Pancreas (tissue), 10 donors: ENCODE measurements around the gene FAM81A. TPM values are rescaled to one million over a fixed set of nuclear protein-coding genes. Genes with fewer than 3 reads are reported as not detected.
A peak's percentile ranks its signal among the peaks of the same experiment; 100 is the strongest.

ENCODE experiments used
- ATAC-seq, 4 donors: fragments of 200-7000 bp; cut with Tn5 transposase; one replicate each; pipeline versions ENCODE4 v1.8.0 to v1.9.1; 2020; ENCODE audit warnings: mild to moderate bottlenecking in 4 of 4, moderate library complexity in 4 of 4
- DNase-seq, 6 donors: peaks; one replicate each; pipeline ENCODE4 v3.0.0-alpha.2; 2020
- FAIRE-seq: peaks from 2 replicates; lab custom pipeline; 2012; peaks lifted over from hg19 to GRCh38; lab: Jason Lieb, UNC
- H3K27ac ChIP-seq, 4 donors: fragments of 200-600 bp; sonication (generic); 1 replicate in 3 of 4; 2 replicates in 1 of 4; pipeline versions ENCODE4 v1.5.0 to v1.8.0; 2020
- H3K27me3 ChIP-seq, 4 donors: fragments of 200-600 bp; one replicate each; pipeline ENCODE4 v1.8.0; 2021
- H3K36me3 ChIP-seq, 3 donors: fragments of 200-600 bp; sonication (generic) in 1 of 3; one replicate each; pipeline versions ENCODE4 v1.5.0 to v1.8.0; 2020 to 2021
- H3K4me1 ChIP-seq, 3 donors: fragments of 200-600 bp; one replicate each; pipeline ENCODE4 v1.8.0; 2021
- H3K4me3 ChIP-seq, 4 donors: fragments of 200-600 bp; sonication (generic) in 2 of 4; one replicate each; pipeline versions ENCODE4 v1.5.0 to v1.8.0; 2020 to 2021
- H3K9me3 ChIP-seq, 4 donors: fragments of 200-600 bp; one replicate each; pipeline ENCODE4 v1.8.0; 2021
- CTCF ChIP-seq, 4 donors: fragments of 200-600 bp; sonication (generic) in 3 of 4; IDR thresholded peaks; one replicate each; pipeline versions ENCODE4 v1.5.0 to v1.8.0; 2021; ENCODE audit warnings: antibody characterized with exemption in 4 of 4
- WGBS, 2 donors: extraction: QIAGEN DNeasy Blood & Tissue Kit; methylation state at CpG; one replicate each; pipeline ENCODE4 v1.1.7; 2013; 5-methylcytosine and 5-hydroxymethylcytosine counted together
- intact Hi-C, 3 donors: fragments of 100-400 bp; cut with DNase I; formaldehyde crosslinking; loops; one replicate each; pipeline versions ENCODE4 v1.11.1 to v1.14.2; 2022
- polyA plus RNA-seq, 2 donors: library from polyadenylated mRNA; stranded (reverse); fragments of 200-250 nt; gene quantifications; one replicate each; pipeline ENCODE4 v1.2.3, GENCODE V29; 2013
- total RNA-seq, 6 donors: library from RNA; stranded (reverse); fragmentation: NEBNext Ultra II Directional in 4 of 6; extraction: Animal tissue kit (Norgen Biotek cat#: 25700) in 4 of 6; gene quantifications; one replicate each; pipeline versions ENCODE4 v1.2.1 to v1.2.4, GENCODE V29; 2021 to 2023
- donor health status: healthy with polysubstance abuse.
- donor health status: DM: no; HTN: no; CAD: no; lungs with moderate emphysema.
- donor health status: DM: no; HTN: no; CAD: no.
- donor health status: control.
- donor health status: control.
- donor health status: Bipolar disorder and iron deficiency.
- donor health status: DM: yes; HTN: yes; CAD: no.
- donor health status: DM: no; HTN: no; CAD: no.
- donor health status: DM: no; HTN: no; CAD: no.
- donor health status: DM: yes; HTN: yes; CAD: no.

The FAM81A gene
- total and polyA plus RNA-seq, 8 donors, result 0.34 to 2.2 (median 0.62) TPM

DNA sequence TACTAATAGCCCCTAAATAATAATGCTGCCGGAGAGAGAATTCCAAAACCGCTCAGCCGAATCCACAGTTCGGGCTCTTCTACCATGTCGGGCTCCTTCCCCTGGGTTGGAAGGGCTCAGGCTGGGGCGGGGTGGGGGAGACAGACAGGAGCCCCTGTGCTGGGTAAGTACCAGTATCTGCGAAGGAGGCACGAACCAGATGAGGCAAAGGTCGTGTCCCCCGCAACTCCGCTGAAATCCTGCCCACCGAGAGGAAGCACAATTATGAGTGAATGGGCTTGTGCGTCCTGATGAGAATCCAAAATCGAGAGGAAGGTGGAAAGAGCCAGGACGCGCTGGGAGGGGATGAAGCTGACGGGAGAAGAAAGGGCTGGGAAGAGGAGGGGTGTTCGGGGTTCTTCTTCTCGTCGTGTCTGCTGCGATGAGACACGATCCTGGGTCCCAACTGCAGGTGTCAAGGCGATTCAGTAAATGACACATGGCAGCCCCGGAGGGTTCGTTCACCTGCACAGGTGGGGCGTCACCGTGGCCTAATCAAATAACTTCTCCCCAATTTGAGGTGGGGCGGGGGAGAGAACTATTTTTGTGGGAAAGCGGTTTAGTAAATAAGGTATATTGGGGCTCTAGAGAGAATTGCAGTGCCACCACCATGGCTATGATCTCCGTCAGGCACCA is 707 bp upstream of the FAM81A start:
- Histone ChIP-seq H3K4me1 (peaks cover 0 to 9% (median 0%) of the 10 kb centered on the region in 3 donors), H3K4me3 (peak overlapping the region in 3 of 4 donors; percentile 18 to 54 (median 41)), H3K27ac (no peak overlapping the region), H3K9me3 (no peaks in the 10 kb centered on the region), H3K36me3 (no peaks in the 10 kb centered on the region), H3K27me3 (no peaks in the 10 kb centered on the region)
- peak in 1 of 4 donors; percentile 6 for ATAC-seq
- intact Hi-C loops, result no loop called here
- WGBS, 2 donors, result 4 to 6% methylated on average over 30 of the region's 30 CpGs
- no peak for FAIRE-seq
- TF ChIP-seq CTCF (IDR thresholded peaks at IDR 0.05), result no peak
- DNase-seq, result peak in 1 of 6 donors; percentile 14

GRCh38 chr15:59438625-59439290 is 772 bp downstream of the FAM81A start:
- Histone ChIP-seq H3K4me1 (peaks cover 0 to 9% (median 0%) of the 10 kb centered on the region in 3 donors), H3K4me3 (peak overlapping the region in 3 of 4 donors; percentile 33 to 48 (median 41)), H3K27me3 (no peaks in the 10 kb centered on the region), H3K9me3 (no peaks in the 10 kb centered on the region), H3K36me3 (no peaks in the 10 kb centered on the region), H3K27ac (no peak overlapping the region)
- WGBS, 2 donors, result 48 to 49% methylated on average over 22 of the region's 22 CpGs
- no peak for DNase-seq
- no peak for TF ChIP-seq CTCF (IDR thresholded peaks at IDR 0.05)
- FAIRE-seq, result no peak
- intact Hi-C loops, result no loop called here
- peak in 1 of 4 donors; percentile 11 for ATAC-seq

DNA sequence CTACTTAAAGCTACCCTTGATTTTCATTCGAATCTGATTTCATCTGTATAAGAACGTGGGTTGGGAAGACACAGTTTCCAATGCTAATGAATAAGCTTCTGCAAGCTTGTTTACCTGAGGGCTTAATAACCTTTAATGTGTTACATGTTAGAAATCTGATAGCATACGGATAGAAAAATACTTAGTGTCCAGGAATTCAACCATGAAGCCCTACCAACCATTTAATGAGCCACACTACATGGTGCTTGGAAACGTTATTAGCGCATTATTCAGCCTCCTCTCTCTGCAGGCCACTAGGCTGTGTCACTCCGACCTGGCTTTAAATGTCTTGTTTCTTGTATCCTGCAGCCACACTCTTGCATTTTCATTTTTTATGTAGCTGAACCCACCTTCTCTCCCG is 1.6 kb downstream of the FAM81A start:
- intact Hi-C loops, result no loop called here
- ATAC-seq, result no peak
- peaks cover 0 to 9% (median 0%) of the 10 kb centered on the region in 3 donors for H3K4me1 ChIP-seq
- no peaks in the 10 kb centered on the region for H3K9me3 ChIP-seq
- TF ChIP-seq CTCF (IDR thresholded peaks at IDR 0.05), result no peak
- H3K36me3 ChIP-seq, result no peaks in the 10 kb centered on the region
- WGBS, 2 donors, result 56 to 72% methylated on average over 6 to 7 of the region's 7 CpGs
- H3K27me3 ChIP-seq, result no peaks in the 10 kb centered on the region
- no peak overlapping the region for H3K27ac ChIP-seq
- DNase-seq, result no peak
- H3K4me3 ChIP-seq, result no peak overlapping the region
- no peak for FAIRE-seq

- no peak for TF ChIP-seq CTCF (IDR thresholded peaks at IDR 0.05)
- Histone ChIP-seq H3K27me3 (no peaks in the 10 kb centered on the region), H3K4me1 (no peaks in the 10 kb centered on the region), H3K4me3 (no peak overlapping the region), H3K27ac (no peak overlapping the region), H3K9me3 (no peaks in the 10 kb centered on the region), H3K36me3 (no peaks in the 10 kb centered on the region)
- ATAC-seq (no peak), DNase-seq (no peak), FAIRE-seq (no peak)
- intact Hi-C loops, result no loop called here
- WGBS, 2 donors, result 69 to 74% methylated on average over 8 of the region's 8 CpGs
These were observed 5.5 kb downstream of the FAM81A start for GRCh38 chr15:59443341-59444072.
